B cell (primary cell): ENCODE measurements around the gene DSCAML1.

Experiments used
- EZH2 ChIP-seq: IDR thresholded peaks from 2 replicates; pipeline ENCODE4 v1.6.1; 2012; ENCODE audit warnings: borderline replicate concordance, low read depth, mild to moderate bottlenecking, moderate library complexity, low read length; ENCODE audit not compliant: insufficient read depth, poor library complexity, severe bottlenecking
- TF ChIP-seq, protein P1 (sequence below): fragments of 200-600 bp; IDR thresholded peaks from one replicate; pipeline ENCODE4 v1.8.0; 2022; ENCODE audit warnings: antibody characterized with exemption, mild to moderate bottlenecking

DNA sequence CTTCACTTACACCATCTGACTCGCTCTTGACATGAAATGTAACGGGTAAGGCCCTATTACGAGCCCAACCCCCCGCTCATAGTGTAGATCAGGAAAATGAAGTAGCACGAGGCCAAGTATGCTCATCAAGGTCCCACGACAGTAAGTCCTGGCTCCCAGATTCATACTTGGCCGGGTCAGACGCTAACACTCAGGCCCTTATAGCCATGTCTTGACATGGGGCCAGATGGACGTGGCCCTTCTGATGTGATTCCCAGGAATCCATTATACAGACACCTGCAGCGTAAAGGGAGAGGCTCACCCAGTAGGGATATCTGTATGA, 294.3 kb downstream of the DSCAML1 start:
- TF ChIP-seq, protein P1, sequence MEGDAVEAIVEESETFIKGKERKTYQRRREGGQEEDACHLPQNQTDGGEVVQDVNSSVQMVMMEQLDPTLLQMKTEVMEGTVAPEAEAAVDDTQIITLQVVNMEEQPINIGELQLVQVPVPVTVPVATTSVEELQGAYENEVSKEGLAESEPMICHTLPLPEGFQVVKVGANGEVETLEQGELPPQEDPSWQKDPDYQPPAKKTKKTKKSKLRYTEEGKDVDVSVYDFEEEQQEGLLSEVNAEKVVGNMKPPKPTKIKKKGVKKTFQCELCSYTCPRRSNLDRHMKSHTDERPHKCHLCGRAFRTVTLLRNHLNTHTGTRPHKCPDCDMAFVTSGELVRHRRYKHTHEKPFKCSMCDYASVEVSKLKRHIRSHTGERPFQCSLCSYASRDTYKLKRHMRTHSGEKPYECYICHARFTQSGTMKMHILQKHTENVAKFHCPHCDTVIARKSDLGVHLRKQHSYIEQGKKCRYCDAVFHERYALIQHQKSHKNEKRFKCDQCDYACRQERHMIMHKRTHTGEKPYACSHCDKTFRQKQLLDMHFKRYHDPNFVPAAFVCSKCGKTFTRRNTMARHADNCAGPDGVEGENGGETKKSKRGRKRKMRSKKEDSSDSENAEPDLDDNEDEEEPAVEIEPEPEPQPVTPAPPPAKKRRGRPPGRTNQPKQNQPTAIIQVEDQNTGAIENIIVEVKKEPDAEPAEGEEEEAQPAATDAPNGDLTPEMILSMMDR, result no peak
- TF ChIP-seq EZH2, result no peak
